ENCODE measurements around the gene ING2.

ING2 gene

DNA sequence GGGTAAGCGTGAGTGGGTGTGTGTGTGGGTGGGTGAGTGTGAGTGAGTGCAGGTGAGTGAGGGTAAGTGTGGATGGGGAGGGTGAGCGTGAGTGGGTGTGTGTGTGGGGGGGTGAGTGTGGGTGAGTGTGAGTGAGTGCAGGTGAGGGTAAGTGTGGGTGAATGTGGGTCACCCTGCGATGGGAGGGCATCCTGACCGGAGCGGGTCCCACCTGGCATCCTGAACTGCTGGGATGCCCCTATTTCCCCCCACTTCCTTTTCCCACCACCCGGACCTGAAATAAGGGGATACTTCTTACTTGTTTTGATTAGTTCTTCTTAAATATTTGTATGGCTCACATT is 49.5 kb downstream of the ING2 start:
- no peaks in the 10 kb centered on the region for H4K20me1 ChIP-seq (ENCODE audit: insufficient read depth, low read length)
- no peaks in the 10 kb centered on the region for H3K36me3 ChIP-seq (replicated peaks; ENCODE audit: low read depth, low read length)
- H2AFZ ChIP-seq (ENCODE audit: low read depth, low read length): no peak overlapping the region
- no peaks in the 10 kb centered on the region for H3K9me3 ChIP-seq (ENCODE audit: insufficient read depth, low read length)
- no peak overlapping the region for H3K27ac ChIP-seq (ENCODE audit: low read length)
- H3K4me1 ChIP-seq (ENCODE audit: low read length): no peaks in the 10 kb centered on the region
- TF ChIP-seq, protein P1, sequence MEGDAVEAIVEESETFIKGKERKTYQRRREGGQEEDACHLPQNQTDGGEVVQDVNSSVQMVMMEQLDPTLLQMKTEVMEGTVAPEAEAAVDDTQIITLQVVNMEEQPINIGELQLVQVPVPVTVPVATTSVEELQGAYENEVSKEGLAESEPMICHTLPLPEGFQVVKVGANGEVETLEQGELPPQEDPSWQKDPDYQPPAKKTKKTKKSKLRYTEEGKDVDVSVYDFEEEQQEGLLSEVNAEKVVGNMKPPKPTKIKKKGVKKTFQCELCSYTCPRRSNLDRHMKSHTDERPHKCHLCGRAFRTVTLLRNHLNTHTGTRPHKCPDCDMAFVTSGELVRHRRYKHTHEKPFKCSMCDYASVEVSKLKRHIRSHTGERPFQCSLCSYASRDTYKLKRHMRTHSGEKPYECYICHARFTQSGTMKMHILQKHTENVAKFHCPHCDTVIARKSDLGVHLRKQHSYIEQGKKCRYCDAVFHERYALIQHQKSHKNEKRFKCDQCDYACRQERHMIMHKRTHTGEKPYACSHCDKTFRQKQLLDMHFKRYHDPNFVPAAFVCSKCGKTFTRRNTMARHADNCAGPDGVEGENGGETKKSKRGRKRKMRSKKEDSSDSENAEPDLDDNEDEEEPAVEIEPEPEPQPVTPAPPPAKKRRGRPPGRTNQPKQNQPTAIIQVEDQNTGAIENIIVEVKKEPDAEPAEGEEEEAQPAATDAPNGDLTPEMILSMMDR (IDR thresholded peaks at IDR 0.05; ENCODE audit: low read depth, low read length): no peak
- no peak for TF ChIP-seq EZH2phosphoT487 (IDR thresholded peaks at IDR 0.05; ENCODE audit: low read depth)
- H3K4me2 ChIP-seq (ENCODE audit: low read length): no peak overlapping the region
- H3K27me3 ChIP-seq (ENCODE audit: low read depth, low read length): no peaks in the 10 kb centered on the region
- no peak overlapping the region for H3K9ac ChIP-seq (ENCODE audit: low read length)
- H3K79me2 ChIP-seq (ENCODE audit: low read length): no peaks in the 10 kb centered on the region
- H3K4me3 ChIP-seq (ENCODE audit: low read length): no peak overlapping the region

DNA sequence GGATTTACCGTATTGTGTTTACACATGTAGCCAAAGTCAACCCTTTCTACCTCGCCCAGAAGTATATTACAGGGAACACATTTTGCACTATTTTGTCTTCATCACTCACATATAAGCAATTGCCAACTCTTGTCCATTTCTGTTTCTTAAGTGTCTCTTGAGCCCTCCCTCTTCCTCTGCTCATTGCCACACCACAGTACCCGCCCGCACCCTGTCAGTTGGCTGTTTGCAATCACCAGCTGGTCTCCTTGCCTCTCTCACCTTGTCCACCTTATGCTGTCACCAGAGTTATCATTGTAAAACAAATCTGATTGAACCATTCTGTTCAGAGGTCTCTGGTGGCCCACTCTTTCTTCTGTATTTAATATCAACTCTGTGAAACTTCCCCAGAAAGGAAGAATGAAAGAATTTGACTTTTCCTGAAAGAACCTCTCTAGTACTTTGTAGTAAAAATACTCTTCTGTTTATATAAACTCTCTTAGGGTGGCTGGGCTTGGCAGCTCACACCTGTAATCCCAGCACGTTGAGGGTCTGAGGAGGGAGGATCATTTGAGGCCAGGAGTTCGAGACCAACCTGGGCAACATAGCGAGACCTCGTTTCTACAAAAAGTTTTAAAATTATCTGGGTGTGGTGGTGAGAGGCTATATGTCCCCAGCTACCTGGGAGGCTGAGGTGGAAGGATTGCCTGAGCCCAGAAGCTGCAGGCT is 50.2 kb downstream of the ING2 start:
- no peaks in the 10 kb centered on the region for H4K20me1 ChIP-seq (ENCODE audit: insufficient read depth, low read length)
- no peaks in the 10 kb centered on the region for H3K36me3 ChIP-seq (replicated peaks; ENCODE audit: low read depth, low read length)
- no peaks in the 10 kb centered on the region for H3K9me3 ChIP-seq (ENCODE audit: insufficient read depth, low read length)
- no peak for TF ChIP-seq EZH2phosphoT487 (IDR thresholded peaks at IDR 0.05; ENCODE audit: low read depth)
- TF ChIP-seq, protein P1 (IDR thresholded peaks at IDR 0.05; ENCODE audit: low read depth, low read length): no peak
- H3K9ac ChIP-seq (ENCODE audit: low read length): no peak overlapping the region
- no peaks in the 10 kb centered on the region; the same call in 1 of the 2 replicates for H3K27me3 ChIP-seq (ENCODE audit: low read depth, low read length)
- no peak overlapping the region for H3K4me3 ChIP-seq (ENCODE audit: low read length)
- no peaks in the 10 kb centered on the region for H3K4me1 ChIP-seq (ENCODE audit: low read length)
- H3K27ac ChIP-seq (ENCODE audit: low read length): no peak overlapping the region
- H2AFZ ChIP-seq (ENCODE audit: low read depth, low read length): no peak overlapping the region
- no peaks in the 10 kb centered on the region for H3K79me2 ChIP-seq (ENCODE audit: low read length)
- H3K4me2 ChIP-seq (ENCODE audit: low read length): no peak overlapping the region

DNA sequence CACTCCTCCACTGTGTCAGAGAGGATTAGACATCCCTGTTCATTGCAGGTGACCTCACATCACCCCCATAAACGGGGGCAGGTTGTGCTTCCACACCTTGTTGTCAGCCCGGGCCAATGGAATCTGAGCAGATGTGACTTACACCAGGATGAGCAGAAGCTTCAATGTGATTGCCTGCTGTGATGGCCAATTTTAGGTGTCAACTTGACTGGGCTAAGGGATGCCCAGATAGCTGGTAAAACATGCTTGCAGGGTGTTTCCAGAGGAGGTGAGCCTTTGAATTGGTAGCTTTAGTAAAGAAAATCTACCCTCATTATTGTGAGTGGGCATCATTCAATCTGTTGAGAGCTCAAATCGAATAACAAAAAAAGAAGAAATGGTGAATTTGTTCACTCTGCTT is 52.1 kb downstream of the ING2 start:
- no peaks in the 10 kb centered on the region for H4K20me1 ChIP-seq (ENCODE audit: insufficient read depth, low read length)
- no peaks in the 10 kb centered on the region; the same call in 1 of the 2 replicates for H3K27me3 ChIP-seq (ENCODE audit: low read depth, low read length)
- no peaks in the 10 kb centered on the region for H3K9me3 ChIP-seq (ENCODE audit: insufficient read depth, low read length)
- H3K4me1 ChIP-seq (ENCODE audit: low read length): no peaks in the 10 kb centered on the region
- no peak overlapping the region for H2AFZ ChIP-seq (ENCODE audit: low read depth, low read length)
- TF ChIP-seq, protein P1 (IDR thresholded peaks at IDR 0.05; ENCODE audit: low read depth, low read length): no peak
- TF ChIP-seq EZH2phosphoT487 (IDR thresholded peaks at IDR 0.05; ENCODE audit: low read depth): no peak
- no peak overlapping the region for H3K9ac ChIP-seq (ENCODE audit: low read length)
- H3K36me3 ChIP-seq (replicated peaks; ENCODE audit: low read depth, low read length): no peaks in the 10 kb centered on the region
- H3K27ac ChIP-seq (ENCODE audit: low read length): no peak overlapping the region
- no peak overlapping the region for H3K4me3 ChIP-seq (ENCODE audit: low read length)
- no peaks in the 10 kb centered on the region for H3K79me2 ChIP-seq (ENCODE audit: low read length)
- no peak overlapping the region for H3K4me2 ChIP-seq (ENCODE audit: low read length)

DNA sequence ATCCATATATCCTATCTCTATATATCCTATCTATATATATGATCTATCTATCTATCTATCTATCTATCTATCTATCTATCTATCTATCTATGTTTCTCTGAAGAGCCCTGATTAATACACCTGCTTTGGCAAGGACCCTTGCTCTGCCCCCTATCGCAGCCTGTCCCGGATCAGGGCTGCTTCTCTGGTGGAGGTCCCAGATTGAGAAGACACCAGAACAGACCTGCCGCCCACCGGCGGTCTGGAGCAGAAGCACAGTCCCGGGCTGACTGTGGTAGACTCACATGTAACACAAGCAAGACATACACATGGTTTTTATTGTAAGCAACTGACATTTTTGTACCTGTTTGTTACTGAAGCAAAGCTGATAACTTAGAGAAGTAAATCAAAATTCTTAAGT is 52.8 kb downstream of the ING2 start:
- Histone ChIP-seq H3K9me3 (ENCODE audit: insufficient read depth, low read length) (no peaks in the 10 kb centered on the region), H3K79me2 (ENCODE audit: low read length) (no peaks in the 10 kb centered on the region), H2AFZ (ENCODE audit: low read depth, low read length) (no peak overlapping the region), H3K27me3 (ENCODE audit: low read depth, low read length) (no peaks in the 10 kb centered on the region; the same call in 1 of the 2 replicates), H3K27ac (ENCODE audit: low read length) (no peak overlapping the region), H4K20me1 (ENCODE audit: insufficient read depth, low read length) (no peaks in the 10 kb centered on the region), H3K4me2 (ENCODE audit: low read length) (no peak overlapping the region), H3K4me3 (ENCODE audit: low read length) (no peak overlapping the region), H3K9ac (ENCODE audit: low read length) (no peak overlapping the region), H3K4me1 (ENCODE audit: low read length) (no peaks in the 10 kb centered on the region), H3K36me3 (replicated peaks; ENCODE audit: low read depth, low read length) (no peaks in the 10 kb centered on the region)
- TF ChIP-seq, protein P1 (IDR thresholded peaks at IDR 0.05; ENCODE audit: low read depth, low read length): no peak
- TF ChIP-seq EZH2phosphoT487 (IDR thresholded peaks at IDR 0.05; ENCODE audit: low read depth): no peak

Measured in OCI-LY3 (cell line).